SK-N-SH (cell line): ENCODE data around the gene TBX20. TPM values are rescaled to one million over a fixed set of nuclear protein-coding genes. Genes with fewer than 3 reads are reported as not detected.
A peak's percentile ranks its signal among the peaks of the same experiment; 100 is the strongest.

Experiments used
- CTCF ChIA-PET: fragments of 300-600, 350-600 bp; formaldehyde crosslinking; extraction: SDS; loops from one replicate; lab custom pipeline; 2021; lab: Yijun Ruan, JAX
- POLR2A ChIA-PET: fragments of 350-600 bp; sonication (Branson Sonifier 250); formaldehyde crosslinking; extraction: SDS; loops from one replicate; lab custom pipeline; 2020; ENCODE audit warnings: antibody characterized with exemption, inconsistent platforms; lab: Yijun Ruan, JAX
- DNase-seq: peaks from one replicate; pipeline ENCODE4 v3.0.0; 2012
- H2AFZ ChIP-seq: fragments of 200-600 bp; sonication (generic); 2 replicates; pipeline ENCODE4 v1.8.1; 2016; ENCODE audit warnings: antibody characterized with exemption, mild to moderate bottlenecking, low read depth
- H3F3A ChIP-seq: fragments of 200-600 bp; sonication (generic); replicated peaks from 2 replicates; pipeline ENCODE3; 2016; ENCODE audit warnings: antibody characterized with exemption, mild to moderate bottlenecking; ENCODE audit not compliant: insufficient read depth
- H3K27ac ChIP-seq, 2 experiments: fragments of 200-500 bp in 1 of 2; fragments of 200-600 bp in 1 of 2; sonication (Bioruptor generic) in 1 of 2; sonication (generic), shearing (Covaris generic) in 1 of 2; 2 replicates each; pipeline versions ENCODE4 v1.5.1 to v1.6.1; 2014 to 2016; ENCODE audit warnings: low read depth in 2 of 2, inconsistent platforms in 1 of 2, low read length in 1 of 2, mild to moderate bottlenecking in 1 of 2, mixed read lengths in 1 of 2
- H3K27me3 ChIP-seq: fragments of 200-600 bp; sonication (generic), shearing (Covaris generic); 2 replicates; pipeline ENCODE4 v1.6.1; 2016; ENCODE audit warnings: mixed run types; ENCODE audit not compliant: insufficient read depth
- H3K36me3 ChIP-seq, 2 experiments: fragments of 200-500 bp in 1 of 2; fragments of 200-600 bp in 1 of 2; sonication (Bioruptor generic) in 1 of 2; sonication (generic) in 1 of 2; replicated peaks in 1 of 2; 2 replicates each; pipeline versions ENCODE3 to v1.5.1; 2014 to 2016; ENCODE audit warnings: low read length in 1 of 2, mild to moderate bottlenecking in 1 of 2; ENCODE audit not compliant: insufficient read depth in 2 of 2, control insufficient read depth in 1 of 2
- H3K4me1 ChIP-seq, 2 experiments: fragments of 200-500 bp in 1 of 2; fragments of 200-600 bp in 1 of 2; sonication (Bioruptor generic) in 1 of 2; sonication (generic), shearing (Covaris generic) in 1 of 2; 2 replicates each; pipeline versions ENCODE4 v1.5.1 to v1.6.1; 2014 to 2016; ENCODE audit warnings: low read depth in 1 of 2, low read length in 1 of 2, mixed run types in 1 of 2; ENCODE audit not compliant: insufficient read depth in 2 of 2, control insufficient read depth in 1 of 2
- H3K4me2 ChIP-seq: fragments of 200-600 bp; sonication (generic), shearing (Covaris generic); 2 replicates; pipeline ENCODE4 v1.6.1; 2017; ENCODE audit warnings: mixed run types
- H3K4me3 ChIP-seq, 2 experiments: fragments of 200-500 bp in 1 of 2; fragments of 200-600 bp in 1 of 2; sonication (Bioruptor generic) in 1 of 2; sonication (generic), shearing (Covaris generic) in 1 of 2; 2 replicates each; pipeline versions ENCODE4 v1.5.1 to v1.8.1; 2014 to 2016; ENCODE audit warnings: low read depth in 2 of 2, inconsistent platforms in 1 of 2, low read length in 1 of 2, mild to moderate bottlenecking in 1 of 2, mixed read lengths in 1 of 2, moderate library complexity in 1 of 2
- H3K79me2 ChIP-seq: fragments of 200-600 bp; sonication (generic); 2 replicates; pipeline ENCODE4 v1.8.1; 2017; ENCODE audit warnings: mild to moderate bottlenecking; ENCODE audit not compliant: insufficient read depth
- H3K9ac ChIP-seq: fragments of 200-600 bp; sonication (generic); 2 replicates; pipeline ENCODE4 v1.6.1; 2017; ENCODE audit warnings: mixed run types
- H3K9me2 ChIP-seq: fragments of 200-600 bp; sonication (generic); 2 replicates; pipeline ENCODE4 v1.6.1; 2017; ENCODE audit warnings: mixed run types
- H3K9me3 ChIP-seq: fragments of 200-600 bp; sonication (generic); 2 replicates; pipeline ENCODE4 v1.6.1; 2017; ENCODE audit warnings: mixed run types, mild to moderate bottlenecking, moderate library complexity
- H4K20me1 ChIP-seq: fragments of 200-600 bp; sonication (generic); 2 replicates; pipeline ENCODE4 v1.6.1; 2017; ENCODE audit warnings: mild to moderate bottlenecking, mixed run types; ENCODE audit not compliant: insufficient read depth
- FOXJ3 ChIP-seq: sonication (generic); formaldehyde crosslinking; IDR thresholded peaks from 2 replicates; pipeline ENCODE4 v1.5.1; 2020; ENCODE audit warnings: mild to moderate bottlenecking, missing genetic modification reagents
- IRF3 ChIP-seq: fragments of 150-350 bp; IDR thresholded peaks from 2 replicates; pipeline ENCODE4 v1.6.1; 2016; ENCODE audit warnings: mild to moderate bottlenecking, low read depth, low read length
- JUND ChIP-seq: IDR thresholded peaks from 2 replicates; pipeline ENCODE4 v1.4.0; 2012
- MXI1 ChIP-seq: IDR thresholded peaks from 2 replicates; pipeline ENCODE4 v1.6.1; 2012; ENCODE audit warnings: mild to moderate bottlenecking, low read depth, low read length, improper control_type of control experiment
- ZBTB33 ChIP-seq: IDR thresholded peaks from 2 replicates; pipeline ENCODE4 v1.4.0; 2012; ENCODE audit warnings: low read depth, borderline replicate concordance
- WGBS: methylation state at CpG from one replicate; pipeline ENCODE4 v1.1.6; 2017; ENCODE audit warnings: low lambda C conversion rate; 5-methylcytosine and 5-hydroxymethylcytosine counted together
- polyA plus RNA-seq, 3 experiments: library from polyadenylated mRNA; depleted of rRNA; stranded (reverse); fragments of >200 nt; gene quantifications; 2 replicates each; pipeline ENCODE4 v1.2.3, GENCODE V29; 2012
- TF ChIP-seq, protein P1 (sequence below): IDR thresholded peaks from 2 replicates; pipeline ENCODE4 v1.6.1; 2012; ENCODE audit warnings: mild to moderate bottlenecking, low read depth, low read length, moderate library complexity

TBX20 gene
- polyA plus RNA-seq, 1 of the 3 experiments (the other 2 are of a cell fraction): 1.0 TPM

GRCh38 chr7:35251606-35252310 is 2.1 kb downstream of the TBX20 start:
- no peaks in the 10 kb centered on the region for H3K9me3 ChIP-seq
- H3K27me3 ChIP-seq: no peaks in the 10 kb centered on the region
- CTCF ChIA-PET: interaction anchor here (1.2 to 2.1 kb wide), 6 partner anchors 9 to 286 kb away, joined by 3 to 6 read pairs (median 4); no protein-coding TSS in a partner anchor
- no peaks in the 10 kb centered on the region; the same call in 1 of the 2 replicates for H4K20me1 ChIP-seq
- no peaks in the 10 kb centered on the region for H3K9me2 ChIP-seq
- peak overlapping the region; percentile 81; the same call in 1 of the 2 replicates for H3K9ac ChIP-seq
- no peak overlapping the region for H2AFZ ChIP-seq
- no peak overlapping the region for H3K27ac ChIP-seq
- POLR2A ChIA-PET: no interaction called here
- no peak for DNase-seq
- H3K79me2 ChIP-seq: peaks cover 36% of the 10 kb centered on the region
- peaks cover 10% of the 10 kb centered on the region in 2 experiments for H3K36me3 ChIP-seq
- peaks cover 4% of the 10 kb centered on the region for H3F3A ChIP-seq
- TF ChIP-seq MXI1: peak; percentile 44
- TF ChIP-seq, protein P1, sequence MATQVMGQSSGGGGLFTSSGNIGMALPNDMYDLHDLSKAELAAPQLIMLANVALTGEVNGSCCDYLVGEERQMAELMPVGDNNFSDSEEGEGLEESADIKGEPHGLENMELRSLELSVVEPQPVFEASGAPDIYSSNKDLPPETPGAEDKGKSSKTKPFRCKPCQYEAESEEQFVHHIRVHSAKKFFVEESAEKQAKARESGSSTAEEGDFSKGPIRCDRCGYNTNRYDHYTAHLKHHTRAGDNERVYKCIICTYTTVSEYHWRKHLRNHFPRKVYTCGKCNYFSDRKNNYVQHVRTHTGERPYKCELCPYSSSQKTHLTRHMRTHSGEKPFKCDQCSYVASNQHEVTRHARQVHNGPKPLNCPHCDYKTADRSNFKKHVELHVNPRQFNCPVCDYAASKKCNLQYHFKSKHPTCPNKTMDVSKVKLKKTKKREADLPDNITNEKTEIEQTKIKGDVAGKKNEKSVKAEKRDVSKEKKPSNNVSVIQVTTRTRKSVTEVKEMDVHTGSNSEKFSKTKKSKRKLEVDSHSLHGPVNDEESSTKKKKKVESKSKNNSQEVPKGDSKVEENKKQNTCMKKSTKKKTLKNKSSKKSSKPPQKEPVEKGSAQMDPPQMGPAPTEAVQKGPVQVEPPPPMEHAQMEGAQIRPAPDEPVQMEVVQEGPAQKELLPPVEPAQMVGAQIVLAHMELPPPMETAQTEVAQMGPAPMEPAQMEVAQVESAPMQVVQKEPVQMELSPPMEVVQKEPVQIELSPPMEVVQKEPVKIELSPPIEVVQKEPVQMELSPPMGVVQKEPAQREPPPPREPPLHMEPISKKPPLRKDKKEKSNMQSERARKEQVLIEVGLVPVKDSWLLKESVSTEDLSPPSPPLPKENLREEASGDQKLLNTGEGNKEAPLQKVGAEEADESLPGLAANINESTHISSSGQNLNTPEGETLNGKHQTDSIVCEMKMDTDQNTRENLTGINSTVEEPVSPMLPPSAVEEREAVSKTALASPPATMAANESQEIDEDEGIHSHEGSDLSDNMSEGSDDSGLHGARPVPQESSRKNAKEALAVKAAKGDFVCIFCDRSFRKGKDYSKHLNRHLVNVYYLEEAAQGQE: no peak
- no peak for TF ChIP-seq IRF3
- 55% methylated on average over 5 of the region's 5 CpGs for WGBS
- H3K4me1 ChIP-seq: peaks cover 17 to 54% of the 10 kb centered on the region in 2 experiments
- H3K4me3 ChIP-seq: peak overlapping the region; percentile 76 to 93
- peak overlapping the region; percentile 98 for H3K4me2 ChIP-seq

DNA sequence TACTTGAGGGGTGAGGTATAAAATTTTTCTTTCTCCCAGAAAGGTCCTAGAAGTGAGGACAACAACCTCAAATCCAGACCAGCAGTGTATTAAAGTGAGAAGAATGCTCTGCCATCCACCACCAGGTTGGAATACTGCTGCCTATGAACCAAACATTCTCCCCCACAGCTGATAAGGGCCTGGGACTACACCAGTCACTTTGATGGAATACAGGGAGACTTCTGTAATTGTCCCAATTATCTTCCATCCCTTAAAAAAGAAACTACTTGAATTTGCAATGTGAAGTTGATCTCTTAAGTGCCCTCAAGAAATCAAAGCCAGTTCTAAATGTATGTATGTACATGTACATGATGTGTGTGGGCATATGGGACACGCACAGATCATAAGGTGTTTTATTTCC is 3.0 kb downstream of the TBX20 start:
- Histone ChIP-seq H3K4me2 (peak overlapping the region; percentile 98), H4K20me1 (no peaks in the 10 kb centered on the region; the same call in 1 of the 2 replicates), H3K4me3 (peak overlapping the region in 1 of 2 experiments; percentile 20; a peak in 1 of 4 replicates), H3K36me3 (peaks cover 10 to 16% of the 10 kb centered on the region in 2 experiments), H3K4me1 (peaks cover 17 to 60% of the 10 kb centered on the region in 2 experiments), H2AFZ (no peak overlapping the region), H3K79me2 (peaks cover 36% of the 10 kb centered on the region), H3K9ac (no peak overlapping the region), H3K9me2 (no peaks in the 10 kb centered on the region), H3K27me3 (no peaks in the 10 kb centered on the region), H3F3A (peaks cover 4% of the 10 kb centered on the region), H3K9me3 (no peaks in the 10 kb centered on the region), H3K27ac (no peak overlapping the region)
- ChIA-PET POLR2A (no interaction called here), CTCF (interaction anchor here (1.2 to 2.1 kb wide), 3 partner anchors 10 to 287 kb away, joined by 4 to 7 read pairs (median 6); no protein-coding TSS in a partner anchor)
- 90% methylated on average over 1 of the region's 1 CpG for WGBS
- TF ChIP-seq JUND (no peak), ZBTB33 (no peak), FOXJ3 (CRISPR knock-in tag) (no peak)
- DNase-seq: no peak
